Lower leg skin (tissue), 4 donors: ENCODE results near the gene SULT1E1. TPM values are rescaled to one million over a fixed set of nuclear protein-coding genes. Genes with fewer than 3 reads are reported as not detected.

Experiments
- DNase-seq, 2 donors: peaks; one replicate each; pipeline ENCODE4 v3.0.0-alpha.2; 2019; ENCODE audit warnings: low spot score in 2 of 2
- H3K4me3 ChIP-seq: fragments of 200-600 bp; sonication (generic); 2 replicates; pipeline ENCODE4 v1.5.1; 2017; ENCODE audit warnings: mild to moderate bottlenecking, low read depth; ENCODE audit not compliant: poor library complexity, severe bottlenecking
- CTCF ChIP-seq, 3 donors: fragments of 450-650 bp; IDR thresholded peaks; one replicate each; pipeline ENCODE4 v1.5.1; 2016; ENCODE audit warnings: antibody characterized with exemption in 3 of 3, mild to moderate bottlenecking in 3 of 3, moderate library complexity in 2 of 3
- POLR2A ChIP-seq, 2 donors: fragments of 450-650 bp; IDR thresholded peaks; one replicate each; pipeline ENCODE4 v1.6.1; 2016 to 2017; ENCODE audit warnings: antibody characterized with exemption in 2 of 2, mild to moderate bottlenecking in 1 of 2, moderate library complexity in 1 of 2
- WGBS, 2 donors: methylation state at CpG; one replicate each; pipeline ENCODE4 v1.1.5; 2018; 5-methylcytosine and 5-hydroxymethylcytosine counted together
- intact Hi-C: fragments of 100-400 bp; cut with DNase I; formaldehyde crosslinking; loops from one replicate; pipeline ENCODE4 v1.15.0; 2023; ENCODE audit warnings: low total_unique reads
- total RNA-seq, 4 donors: library from RNA; depleted of rRNA; stranded (reverse); fragments of >200 nt; gene quantifications; one replicate each; pipeline ENCODE4 v1.1.0, GENCODE V29; 2016

Gene SULT1E1
- total RNA-seq, 4 donors from 2014 or later: 15.7 to 45.2 (median 34.3) TPM

DNA sequence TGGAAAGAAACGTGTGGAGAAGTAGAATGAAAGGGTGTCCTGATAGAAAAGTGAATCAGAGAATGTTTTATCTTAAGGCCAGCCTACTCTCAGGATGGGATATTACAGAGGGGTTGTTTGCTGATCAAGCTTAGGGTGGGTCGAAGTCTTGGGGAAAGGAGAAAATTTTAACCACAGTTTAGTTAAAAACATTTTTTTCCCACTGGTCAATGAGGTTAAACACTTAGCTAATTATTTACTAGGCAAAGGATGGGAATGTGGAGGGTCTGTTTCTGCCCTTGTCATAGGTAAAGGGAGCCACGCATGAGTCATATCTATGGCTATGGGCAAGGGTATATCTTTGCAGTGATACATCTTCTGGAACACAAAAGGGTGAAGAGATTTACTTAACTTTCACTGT lies 16.1 kb upstream of the SULT1E1 start:
- H3K4me3 ChIP-seq: no peak overlapping the region
- TF ChIP-seq POLR2A (IDR thresholded peaks at IDR 0.05) (no peak), CTCF (IDR thresholded peaks at IDR 0.05) (no peak)
- WGBS, 2 donors: 85 to 86% methylated on average over 3 of the region's 3 CpGs
- intact Hi-C loops: no loop called here
- no peak for DNase-seq

DNA sequence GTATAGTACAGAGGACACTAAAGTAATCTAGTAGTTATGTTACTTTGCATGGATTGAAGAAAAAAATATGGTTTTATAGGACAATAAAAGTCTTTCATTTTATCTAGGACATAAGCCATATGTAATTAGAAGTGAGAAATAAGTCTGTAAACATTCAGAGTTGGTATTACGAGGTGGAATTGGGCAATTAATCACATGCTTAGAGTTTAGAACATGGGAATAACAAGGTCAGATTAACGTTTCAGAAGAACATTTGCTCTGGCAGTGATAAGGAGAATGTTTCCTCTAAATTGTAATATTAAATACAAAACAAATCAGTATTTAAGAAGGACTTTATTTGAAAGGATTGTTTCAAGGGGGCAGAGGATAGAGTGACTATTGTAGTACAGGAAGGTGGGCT lies 15.6 kb upstream of the SULT1E1 start:
- no peak overlapping the region for H3K4me3 ChIP-seq
- intact Hi-C loops: no loop called here
- TF ChIP-seq POLR2A (IDR thresholded peaks at IDR 0.05) (no peak), CTCF (IDR thresholded peaks at IDR 0.05) (no peak)
- no peak for DNase-seq
- 37 to 41% methylated on average over 2 of the region's 2 CpGs for WGBS, 2 donors

DNA sequence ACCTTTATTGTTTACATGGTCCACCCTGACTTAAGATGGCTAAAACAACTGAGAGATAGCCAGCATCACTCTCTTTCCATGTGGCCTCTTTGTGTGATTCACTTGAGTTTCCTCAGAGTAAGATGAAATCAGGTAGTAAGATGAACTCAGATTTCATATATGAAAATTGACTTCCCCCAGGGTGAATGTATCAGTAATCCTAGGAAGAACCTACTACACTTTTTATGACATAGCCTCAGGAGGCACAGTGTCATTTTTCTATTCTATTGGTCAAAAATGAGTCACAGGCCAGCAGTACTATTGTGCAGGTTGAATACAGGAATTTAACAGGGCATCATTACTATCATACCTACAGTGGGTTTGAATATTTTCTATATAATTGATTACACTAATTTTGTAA lies 14.6 kb upstream of the SULT1E1 start:
- no peak for DNase-seq
- TF ChIP-seq CTCF (IDR thresholded peaks at IDR 0.05): no peak
- TF ChIP-seq POLR2A (IDR thresholded peaks at IDR 0.05): no peak
- no peak overlapping the region for H3K4me3 ChIP-seq
- intact Hi-C loops: loop anchor here (5.0 kb wide), 1 partner anchor 863 kb away; no protein-coding TSS in a partner anchor

DNA sequence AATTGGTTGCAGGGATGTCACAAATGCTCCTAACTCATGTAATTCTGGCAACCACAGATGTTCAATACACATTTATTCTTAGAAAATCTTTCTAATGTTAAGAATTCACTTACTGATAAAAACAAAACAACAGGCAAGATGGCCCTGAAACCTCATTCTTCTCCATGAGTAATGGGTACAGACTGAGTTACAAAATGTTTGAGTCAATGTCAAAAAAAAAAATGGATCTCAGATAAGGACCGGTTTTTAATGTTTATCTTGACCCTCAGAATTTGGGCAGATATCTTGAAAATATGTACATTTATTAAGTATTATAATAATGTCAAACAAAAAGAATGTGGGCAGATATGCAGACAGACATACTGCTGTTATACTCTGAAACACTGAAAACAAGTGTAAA lies 1.8 kb upstream of the SULT1E1 start:
- 71 to 79% methylated on average over 1 of the region's 1 CpG for WGBS, 2 donors
- H3K4me3 ChIP-seq: no peak overlapping the region
- DNase-seq: no peak
- TF ChIP-seq POLR2A (IDR thresholded peaks at IDR 0.05) (no peak), CTCF (IDR thresholded peaks at IDR 0.05) (no peak)
- intact Hi-C loops: no loop called here

- no peak for TF ChIP-seq CTCF (IDR thresholded peaks at IDR 0.05)
- no peak for TF ChIP-seq POLR2A (IDR thresholded peaks at IDR 0.05)
- WGBS, 2 donors: 51 to 63% methylated on average over 1 of the region's 1 CpG
- no peak overlapping the region for H3K4me3 ChIP-seq
- intact Hi-C loops: no loop called here
- no peak for DNase-seq
Observed at GRCh38 chr4:69860521-69861298, 765 bp upstream of the SULT1E1 start.
